ENCODE results near the gene MED12L.

DNA sequence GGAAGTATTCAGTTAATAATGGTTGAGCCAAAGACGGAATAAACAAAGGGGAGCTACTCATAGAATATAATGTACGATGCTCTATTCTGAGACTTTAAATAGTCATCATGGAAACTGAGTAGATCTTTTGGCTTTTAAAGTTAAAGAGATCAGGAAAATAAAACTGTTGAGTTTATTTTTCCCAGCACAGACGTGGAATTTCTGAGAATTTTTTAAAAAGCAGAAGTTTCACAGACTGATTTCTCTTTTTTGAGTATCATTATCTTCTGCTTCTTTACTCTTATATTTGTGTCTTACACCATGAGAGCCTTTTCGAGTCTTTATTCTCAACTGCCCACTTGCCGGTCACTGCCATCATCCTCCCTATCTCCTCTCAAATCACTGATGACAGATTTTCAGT is 179.7 kb downstream of the MED12L start:
- TF ChIP-seq, protein P1, sequence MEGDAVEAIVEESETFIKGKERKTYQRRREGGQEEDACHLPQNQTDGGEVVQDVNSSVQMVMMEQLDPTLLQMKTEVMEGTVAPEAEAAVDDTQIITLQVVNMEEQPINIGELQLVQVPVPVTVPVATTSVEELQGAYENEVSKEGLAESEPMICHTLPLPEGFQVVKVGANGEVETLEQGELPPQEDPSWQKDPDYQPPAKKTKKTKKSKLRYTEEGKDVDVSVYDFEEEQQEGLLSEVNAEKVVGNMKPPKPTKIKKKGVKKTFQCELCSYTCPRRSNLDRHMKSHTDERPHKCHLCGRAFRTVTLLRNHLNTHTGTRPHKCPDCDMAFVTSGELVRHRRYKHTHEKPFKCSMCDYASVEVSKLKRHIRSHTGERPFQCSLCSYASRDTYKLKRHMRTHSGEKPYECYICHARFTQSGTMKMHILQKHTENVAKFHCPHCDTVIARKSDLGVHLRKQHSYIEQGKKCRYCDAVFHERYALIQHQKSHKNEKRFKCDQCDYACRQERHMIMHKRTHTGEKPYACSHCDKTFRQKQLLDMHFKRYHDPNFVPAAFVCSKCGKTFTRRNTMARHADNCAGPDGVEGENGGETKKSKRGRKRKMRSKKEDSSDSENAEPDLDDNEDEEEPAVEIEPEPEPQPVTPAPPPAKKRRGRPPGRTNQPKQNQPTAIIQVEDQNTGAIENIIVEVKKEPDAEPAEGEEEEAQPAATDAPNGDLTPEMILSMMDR (IDR thresholded peaks at IDR 0.05) = no peak
- no peak for TF ChIP-seq EP300 (IDR thresholded peaks at IDR 0.05)

Data from gastroesophageal sphincter (tissue), 3 donors.